ENCODE data around the gene PLS3.

PLS3 gene

DNA sequence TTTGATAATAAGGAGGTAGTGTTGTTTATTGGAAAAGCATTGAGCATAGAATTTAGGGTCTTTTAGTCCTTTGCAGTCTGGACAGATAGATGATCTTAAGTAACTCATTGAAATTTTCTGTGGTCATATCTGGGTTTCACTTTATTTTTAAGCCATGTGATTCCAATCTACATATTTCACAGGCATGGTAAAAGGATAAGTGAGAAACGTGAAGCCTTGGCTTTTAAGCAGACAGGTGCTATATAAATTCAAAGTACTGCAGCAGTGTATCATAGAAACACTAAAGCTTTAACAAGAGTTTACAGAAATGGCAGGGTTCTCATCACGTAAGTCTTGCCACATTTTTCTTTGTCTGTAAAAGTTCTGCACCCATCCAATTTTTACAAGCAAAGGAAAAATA lies 4.9 kb downstream of the PLS3 start:
- TF ChIP-seq, protein P1, sequence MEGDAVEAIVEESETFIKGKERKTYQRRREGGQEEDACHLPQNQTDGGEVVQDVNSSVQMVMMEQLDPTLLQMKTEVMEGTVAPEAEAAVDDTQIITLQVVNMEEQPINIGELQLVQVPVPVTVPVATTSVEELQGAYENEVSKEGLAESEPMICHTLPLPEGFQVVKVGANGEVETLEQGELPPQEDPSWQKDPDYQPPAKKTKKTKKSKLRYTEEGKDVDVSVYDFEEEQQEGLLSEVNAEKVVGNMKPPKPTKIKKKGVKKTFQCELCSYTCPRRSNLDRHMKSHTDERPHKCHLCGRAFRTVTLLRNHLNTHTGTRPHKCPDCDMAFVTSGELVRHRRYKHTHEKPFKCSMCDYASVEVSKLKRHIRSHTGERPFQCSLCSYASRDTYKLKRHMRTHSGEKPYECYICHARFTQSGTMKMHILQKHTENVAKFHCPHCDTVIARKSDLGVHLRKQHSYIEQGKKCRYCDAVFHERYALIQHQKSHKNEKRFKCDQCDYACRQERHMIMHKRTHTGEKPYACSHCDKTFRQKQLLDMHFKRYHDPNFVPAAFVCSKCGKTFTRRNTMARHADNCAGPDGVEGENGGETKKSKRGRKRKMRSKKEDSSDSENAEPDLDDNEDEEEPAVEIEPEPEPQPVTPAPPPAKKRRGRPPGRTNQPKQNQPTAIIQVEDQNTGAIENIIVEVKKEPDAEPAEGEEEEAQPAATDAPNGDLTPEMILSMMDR (IDR thresholded peaks at IDR 0.05; ENCODE audit: low read depth, low read length) = no peak
- TF ChIP-seq EZH2phosphoT487 (IDR thresholded peaks at IDR 0.05; ENCODE audit: low read depth) = no peak
- Histone ChIP-seq H3K4me1 (ENCODE audit: low read length) (peaks cover 10% of the 10 kb centered on the region), H3K4me3 (ENCODE audit: low read length) (no peak overlapping the region), H2AFZ (ENCODE audit: low read depth, low read length) (no peak overlapping the region), H3K36me3 (replicated peaks; ENCODE audit: low read depth, low read length) (no peaks in the 10 kb centered on the region), H3K9me3 (ENCODE audit: insufficient read depth, low read length) (no peaks in the 10 kb centered on the region), H3K4me2 (ENCODE audit: low read length) (no peak overlapping the region), H3K27ac (ENCODE audit: low read length) (no peak overlapping the region), H3K79me2 (ENCODE audit: low read length) (no peaks in the 10 kb centered on the region), H3K27me3 (ENCODE audit: low read depth, low read length) (no peaks in the 10 kb centered on the region), H3K9ac (ENCODE audit: low read length) (no peak overlapping the region), H4K20me1 (ENCODE audit: insufficient read depth, low read length) (no peaks in the 10 kb centered on the region)

- Histone ChIP-seq H3K27ac (ENCODE audit: low read length) (no peak overlapping the region), H3K27me3 (ENCODE audit: low read depth, low read length) (no peaks in the 10 kb centered on the region), H3K9me3 (ENCODE audit: insufficient read depth, low read length) (no peaks in the 10 kb centered on the region), H3K79me2 (ENCODE audit: low read length) (no peaks in the 10 kb centered on the region), H3K36me3 (replicated peaks; ENCODE audit: low read depth, low read length) (no peaks in the 10 kb centered on the region), H4K20me1 (ENCODE audit: insufficient read depth, low read length) (no peaks in the 10 kb centered on the region), H2AFZ (ENCODE audit: low read depth, low read length) (no peak overlapping the region), H3K4me1 (ENCODE audit: low read length) (no peaks in the 10 kb centered on the region), H3K4me2 (ENCODE audit: low read length) (no peak overlapping the region), H3K9ac (ENCODE audit: low read length) (no peak overlapping the region), H3K4me3 (ENCODE audit: low read length) (no peak overlapping the region)
- TF ChIP-seq, protein P1 (IDR thresholded peaks at IDR 0.05; ENCODE audit: low read depth, low read length) = no peak
- no peak for TF ChIP-seq EZH2phosphoT487 (IDR thresholded peaks at IDR 0.05; ENCODE audit: low read depth)
Observed at GRCh38 chrX:115571712-115572111, 10.7 kb downstream of the PLS3 start.

DNA sequence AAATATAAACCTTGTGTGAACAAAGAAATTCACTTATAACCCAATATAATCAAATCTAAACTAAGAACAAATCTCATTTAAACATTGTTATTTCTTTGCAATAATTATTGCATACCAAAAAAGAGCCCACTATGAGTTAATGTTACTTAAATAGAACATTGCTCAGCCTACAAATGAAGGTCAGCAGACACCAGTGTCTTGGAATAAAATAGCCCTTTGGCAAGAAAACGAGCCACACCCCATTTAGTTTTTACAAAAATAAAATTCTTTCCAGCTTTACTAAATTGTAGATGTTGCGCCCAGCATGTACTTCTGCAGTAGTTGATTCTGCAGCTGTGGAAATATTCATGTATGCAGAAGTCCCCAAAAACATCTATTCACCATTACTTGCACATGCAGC lies 12.2 kb downstream of the PLS3 start:
- no peaks in the 10 kb centered on the region for H3K27me3 ChIP-seq (ENCODE audit: low read depth, low read length)
- no peaks in the 10 kb centered on the region for H3K36me3 ChIP-seq (replicated peaks; ENCODE audit: low read depth, low read length)
- H3K4me3 ChIP-seq (ENCODE audit: low read length) = no peak overlapping the region
- H2AFZ ChIP-seq (ENCODE audit: low read depth, low read length) = no peak overlapping the region
- H3K27ac ChIP-seq (ENCODE audit: low read length) = no peak overlapping the region
- no peak overlapping the region for H3K9ac ChIP-seq (ENCODE audit: low read length)
- no peak overlapping the region for H3K4me2 ChIP-seq (ENCODE audit: low read length)
- no peaks in the 10 kb centered on the region for H3K9me3 ChIP-seq (ENCODE audit: insufficient read depth, low read length)
- no peaks in the 10 kb centered on the region for H3K4me1 ChIP-seq (ENCODE audit: low read length)
- TF ChIP-seq, protein P1 (IDR thresholded peaks at IDR 0.05; ENCODE audit: low read depth, low read length) = no peak
- TF ChIP-seq EZH2phosphoT487 (IDR thresholded peaks at IDR 0.05; ENCODE audit: low read depth) = no peak
- H4K20me1 ChIP-seq (ENCODE audit: insufficient read depth, low read length) = no peaks in the 10 kb centered on the region
- H3K79me2 ChIP-seq (ENCODE audit: low read length) = no peaks in the 10 kb centered on the region

- Histone ChIP-seq H3K4me1 (ENCODE audit: low read length) (peaks cover 2% of the 10 kb centered on the region), H2AFZ (ENCODE audit: low read depth, low read length) (no peak overlapping the region), H3K4me2 (ENCODE audit: low read length) (no peak overlapping the region), H3K36me3 (replicated peaks; ENCODE audit: low read depth, low read length) (no peaks in the 10 kb centered on the region), H3K9ac (ENCODE audit: low read length) (no peak overlapping the region), H3K4me3 (ENCODE audit: low read length) (no peak overlapping the region), H3K27ac (ENCODE audit: low read length) (no peak overlapping the region), H3K79me2 (ENCODE audit: low read length) (no peaks in the 10 kb centered on the region), H3K9me3 (ENCODE audit: insufficient read depth, low read length) (no peaks in the 10 kb centered on the region), H4K20me1 (ENCODE audit: insufficient read depth, low read length) (no peaks in the 10 kb centered on the region), H3K27me3 (ENCODE audit: low read depth, low read length) (no peaks in the 10 kb centered on the region)
- no peak for TF ChIP-seq EZH2phosphoT487 (IDR thresholded peaks at IDR 0.05; ENCODE audit: low read depth)
- TF ChIP-seq, protein P1 (IDR thresholded peaks at IDR 0.05; ENCODE audit: low read depth, low read length) = no peak
Observed at GRCh38 chrX:115576676-115577075, 15.7 kb downstream of the PLS3 start.
